HPDE6-E6E7 (cell line): ENCODE measurements around the gene FAM181A.

ENCODE experiments used
- DNase-seq: peaks from one replicate; pipeline ENCODE4 v3.0.0; 2011; ENCODE audit warnings: missing footprints; ENCODE audit errors: extremely low spot score

FAM181A gene

GRCh38 chr14:93962701-93963601 is 35.8 kb downstream of the FAM181A start:
- DNase-seq: no peak

DNA sequence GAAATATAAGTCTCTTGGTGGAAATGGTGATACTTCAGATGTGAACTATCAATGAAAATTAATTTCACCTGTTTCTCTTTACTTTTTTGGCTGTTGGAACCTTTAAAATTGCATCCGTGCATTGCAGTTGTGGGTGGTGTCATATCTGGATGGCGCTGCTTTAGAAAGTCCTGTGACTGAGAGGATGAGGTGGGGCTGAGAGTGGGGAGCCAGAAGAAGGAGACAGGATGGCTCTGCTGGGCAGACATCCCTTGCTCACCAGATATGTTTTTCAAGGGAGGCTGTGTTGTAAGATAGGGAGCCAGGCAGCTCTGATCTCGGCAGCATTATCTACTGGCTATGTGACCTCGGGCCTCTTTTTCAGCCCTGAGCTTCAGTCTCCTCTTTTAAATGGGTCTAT is 36.5 kb downstream of the FAM181A start:
- DNase-seq: no peak

- DNase-seq: no peak
These were observed 37.1 kb downstream of the FAM181A start for GRCh38 chr14:93964281-93964680.

- DNase-seq: no peak
These were observed 37.7 kb downstream of the FAM181A start for GRCh38 chr14:93964820-93965286.

GRCh38 chr14:93965287-93965821 is 38.2 kb downstream of the FAM181A start:
- peak; percentile 67 for DNase-seq

DNA sequence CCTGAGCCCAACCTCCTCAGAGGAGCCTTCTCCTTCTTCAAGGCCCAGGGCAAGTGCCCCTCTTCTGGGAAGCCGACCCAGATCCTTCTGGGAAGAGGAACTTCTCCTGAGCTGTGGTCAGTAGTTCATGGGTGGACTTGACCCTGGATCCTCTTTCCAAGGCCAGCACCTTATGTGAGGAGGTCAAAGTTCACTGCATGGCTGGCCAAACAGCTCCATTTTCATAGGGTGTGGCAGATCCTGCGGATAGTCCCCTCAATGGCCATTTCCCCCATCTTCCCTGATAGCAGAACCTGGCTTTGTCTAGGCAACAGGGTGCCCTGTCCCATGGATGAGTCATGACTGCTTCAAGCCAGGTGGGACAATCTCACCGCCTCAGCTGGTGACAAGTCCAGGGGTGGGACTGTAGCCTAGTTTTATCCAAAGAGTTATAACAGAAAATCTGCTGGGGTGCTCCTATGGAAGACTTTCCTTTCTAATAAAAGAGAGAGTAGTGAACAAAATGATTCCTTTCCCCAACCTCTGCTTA is 38.9 kb downstream of the FAM181A start:
- DNase-seq: no peak

- no peak for DNase-seq
These were observed 40.6 kb downstream of the FAM181A start for GRCh38 chr14:93967637-93968250.

DNA sequence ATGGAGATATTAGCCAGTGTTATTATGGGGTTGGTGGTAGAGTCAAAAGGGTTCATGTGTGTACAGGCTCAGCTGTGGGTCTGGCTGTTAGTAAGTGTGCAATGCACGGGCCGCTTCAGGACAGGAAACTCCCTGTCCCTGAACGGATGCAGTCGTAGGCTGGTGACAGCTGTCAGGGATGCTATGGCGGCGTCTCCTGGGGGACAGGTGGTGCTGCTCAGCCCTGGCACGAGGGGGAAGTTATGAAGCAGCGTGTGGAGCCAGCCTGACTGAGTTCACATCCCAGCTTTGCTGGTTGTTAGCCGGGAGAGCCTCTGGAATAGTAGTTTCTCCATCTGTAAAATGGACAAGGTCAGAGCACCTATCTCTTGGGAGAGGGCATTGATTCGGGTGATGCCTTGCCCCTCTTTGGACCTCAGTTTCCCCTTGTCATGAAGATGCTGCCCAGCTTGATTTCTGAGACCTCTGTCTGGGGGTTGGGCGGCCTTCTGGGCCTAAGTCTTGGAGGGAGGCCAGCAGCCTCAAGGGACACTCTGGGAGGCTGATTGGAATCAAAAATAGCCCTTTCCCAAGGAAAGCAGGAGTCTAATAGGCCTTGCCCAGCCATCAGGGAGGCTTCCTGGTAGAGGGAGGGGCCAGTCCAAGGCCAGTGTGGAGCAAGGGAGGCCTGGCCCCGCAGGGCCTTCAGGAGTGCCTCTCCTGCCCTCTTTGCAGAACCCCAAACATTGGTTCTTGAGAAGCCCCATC is 42.1 kb downstream of the FAM181A start:
- no peak for DNase-seq

DNA sequence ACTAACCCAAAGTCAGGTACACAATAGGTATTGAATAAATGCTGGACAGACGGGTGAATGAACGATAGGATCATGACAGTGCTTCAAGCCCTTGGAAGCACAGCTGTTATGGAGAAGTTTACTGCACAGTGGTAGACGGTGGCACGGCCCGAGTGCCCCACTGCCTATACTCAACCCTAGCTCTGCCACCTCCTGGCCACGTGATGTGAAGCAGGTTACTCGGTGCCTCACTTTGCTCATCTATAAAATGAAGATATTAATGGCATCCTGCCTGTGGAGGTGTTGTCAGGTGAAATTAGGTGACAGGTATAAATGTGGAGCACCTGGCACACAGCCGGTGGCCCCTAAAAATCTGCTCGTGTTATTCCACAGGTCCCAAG is 43.4 kb downstream of the FAM181A start:
- no peak for DNase-seq

DNA sequence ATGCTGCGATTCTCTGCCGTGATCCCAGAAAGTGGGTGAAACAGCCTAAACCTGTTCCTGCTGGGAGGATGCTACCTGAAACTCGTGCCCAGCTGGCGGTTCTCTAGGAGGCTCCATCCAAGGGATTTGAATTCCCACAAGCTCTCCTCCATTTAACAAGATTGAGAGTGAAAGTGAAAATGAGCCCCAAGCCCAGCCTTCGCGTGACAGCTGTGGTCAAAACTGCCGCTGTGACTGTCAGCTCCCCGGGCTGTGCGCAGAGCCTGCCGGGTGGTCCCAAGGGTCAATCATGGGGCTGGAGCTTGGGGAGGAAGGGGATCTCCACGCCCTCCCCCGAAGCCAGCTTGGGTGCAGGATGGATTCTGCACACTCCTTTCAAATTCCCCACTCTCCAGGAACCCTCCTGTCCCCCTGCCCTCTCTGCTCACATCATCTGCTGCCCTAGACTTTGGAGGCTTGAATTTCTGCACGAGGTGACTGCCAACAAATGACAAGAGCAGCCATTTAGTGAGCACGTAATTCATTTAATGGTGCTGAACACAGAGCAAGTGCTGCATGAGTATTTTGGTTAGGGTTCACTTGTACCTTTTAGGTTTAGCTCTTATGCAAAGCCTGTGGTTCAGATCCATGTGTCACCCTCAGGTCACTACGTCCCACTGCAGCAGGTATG is 44.0 kb downstream of the FAM181A start:
- DNase-seq: no peak

GRCh38 chr14:93971635-93972027 is 44.5 kb downstream of the FAM181A start:
- no peak for DNase-seq

DNA sequence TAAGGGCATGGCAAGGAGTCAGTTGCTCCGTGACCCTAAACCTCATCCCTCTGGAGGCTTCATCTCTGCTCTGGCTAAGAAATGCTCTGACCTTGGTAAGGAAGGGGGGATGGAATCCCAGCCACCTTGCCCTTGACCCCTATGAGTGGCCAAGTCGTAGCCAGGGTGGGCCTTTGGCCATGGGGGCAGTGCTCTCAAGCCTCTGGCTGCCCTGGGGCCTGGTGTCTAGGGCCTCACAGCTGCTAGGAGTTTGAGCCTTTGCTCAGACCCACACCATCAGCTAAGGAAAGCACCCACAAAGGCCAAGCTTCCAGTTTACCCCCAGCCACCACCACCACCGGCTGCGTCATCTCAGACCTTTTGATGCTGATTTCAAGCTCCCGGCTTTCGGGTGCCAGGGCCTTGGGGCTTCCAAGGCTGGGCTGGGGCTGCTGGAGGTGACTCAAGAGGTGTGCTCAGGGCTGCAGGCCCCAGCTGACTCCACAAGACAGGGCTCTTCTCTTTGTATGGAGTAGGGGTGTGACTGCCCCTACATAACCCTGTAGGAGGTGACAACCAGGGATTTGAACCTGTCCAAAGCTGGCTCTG is 45.6 kb downstream of the FAM181A start:
- DNase-seq: no peak

- DNase-seq: no peak
These were observed 46.5 kb downstream of the FAM181A start for GRCh38 chr14:93973607-93974006.

GRCh38 chr14:93974299-93974698 is 47.2 kb downstream of the FAM181A start:
- DNase-seq: no peak

- no peak for DNase-seq
These were observed 47.7 kb downstream of the FAM181A start for GRCh38 chr14:93974833-93975232.

DNA sequence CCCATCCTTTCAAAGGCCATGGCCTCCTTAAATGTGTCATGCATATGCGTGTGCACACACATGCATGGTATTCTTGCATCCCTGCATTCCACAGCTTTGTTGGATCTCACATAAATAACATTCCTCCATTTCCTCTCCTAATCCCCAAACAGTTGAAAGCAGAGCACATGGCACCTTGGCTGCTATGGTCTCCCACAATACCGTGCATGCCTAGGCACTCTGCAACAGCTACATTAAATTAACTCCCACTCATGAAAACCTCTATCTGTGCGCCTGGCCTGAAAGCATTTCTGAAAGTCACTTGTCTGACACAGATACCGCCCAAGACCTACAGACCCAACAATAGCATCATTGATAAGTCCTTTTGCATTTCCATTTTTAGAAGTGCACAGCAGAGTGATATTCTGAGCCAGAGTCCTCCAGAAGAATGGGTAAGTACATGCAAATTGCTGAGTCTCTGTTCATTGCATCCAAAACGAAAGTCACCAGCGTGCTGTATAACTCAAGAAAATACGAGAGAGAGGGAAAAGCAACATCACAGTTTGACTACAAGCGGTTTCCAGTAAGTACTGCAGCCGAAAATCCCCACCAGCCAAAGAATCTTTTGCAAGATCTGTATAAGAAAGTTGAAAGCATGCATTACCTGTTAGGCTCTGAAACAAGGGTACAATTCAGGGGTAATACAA is 48.8 kb downstream of the FAM181A start:
- DNase-seq: no peak

- no peak for DNase-seq
These were observed 49.4 kb downstream of the FAM181A start, which contains the start of gene ASB2 for GRCh38 chr14:93976477-93977057. ASB2 (minus strand) TSS chr14:93976570; CDS start chr14:93964539, 12,031 bp downstream.

GRCh38 chr14:93977171-93977570 is 50.0 kb downstream of the FAM181A start:
- no peak for DNase-seq

DNA sequence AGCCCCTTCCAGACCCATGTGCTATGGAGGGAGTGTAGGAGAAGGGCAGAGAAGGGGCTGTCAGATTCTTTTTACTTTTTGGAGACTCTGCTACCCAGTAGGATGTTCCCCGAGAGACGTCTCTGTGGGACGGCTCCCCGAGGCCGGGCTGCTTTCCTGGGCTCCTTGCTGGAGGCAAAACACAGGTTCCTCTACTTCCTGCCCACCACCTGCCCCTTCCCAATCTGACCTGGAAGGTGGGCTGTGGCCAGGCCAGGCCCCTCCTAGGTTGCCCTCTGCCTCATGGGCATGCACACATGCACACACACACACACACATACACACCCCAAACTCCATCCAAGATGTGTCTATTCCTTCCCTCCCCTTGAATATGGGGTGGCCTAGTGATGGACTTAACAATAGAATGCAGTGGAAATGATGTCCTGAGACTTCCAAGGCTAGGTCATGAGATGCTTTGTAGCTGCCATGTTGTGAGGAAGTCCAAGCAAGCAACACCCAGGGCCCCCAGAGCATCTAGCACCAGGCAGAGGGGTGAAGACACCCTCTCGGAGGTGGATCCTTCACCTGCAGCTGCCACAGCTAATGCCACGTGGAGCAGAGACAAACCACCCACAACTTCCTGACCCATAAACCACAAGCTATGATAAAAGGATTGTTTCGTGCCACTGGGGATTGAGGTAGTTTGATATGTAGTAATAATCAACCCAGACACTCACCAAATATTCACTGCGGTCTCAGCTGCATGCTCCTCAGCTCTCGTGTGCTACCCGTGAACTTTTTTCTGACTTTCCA is 50.8 kb downstream of the FAM181A start:
- DNase-seq: no peak
